GM19455 (cell line): Measurements from ENCODE around the gene KIF3B.
"Not testable (repeated sequence)": the region's sequence is repeated elsewhere in the genome, so short reads cannot be mapped to it uniquely, and the experiment has no call there.

ENCODE experiments used
- ATAC-seq: cut with Tn5 transposase; IDR thresholded peaks from one replicate; pipeline ENCODE4 v1.9.1; 2021; ENCODE audit not compliant: unreplicated experiment

The KIF3B gene

DNA sequence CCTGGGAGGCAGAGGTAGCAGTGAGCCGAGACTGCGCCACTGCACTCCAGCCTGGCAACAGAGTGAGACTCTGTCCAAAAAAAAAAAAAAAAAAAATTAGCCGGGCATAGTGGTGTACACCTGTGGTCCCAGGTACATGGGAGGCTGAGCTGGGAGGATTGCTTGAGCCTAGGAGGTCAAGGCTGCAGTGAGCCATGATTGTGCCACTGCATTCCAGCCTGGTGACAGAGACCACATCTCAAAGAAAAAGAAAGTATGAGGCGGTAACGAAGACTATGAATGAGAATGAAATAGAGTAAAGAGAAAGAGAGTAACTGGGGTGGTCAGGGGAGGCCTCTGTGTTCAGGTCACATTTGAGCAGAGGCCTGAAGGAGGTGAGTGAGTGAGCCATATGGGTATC is 31.2 kb upstream of the KIF3B start:
- ATAC-seq: not testable (repeated sequence)

DNA sequence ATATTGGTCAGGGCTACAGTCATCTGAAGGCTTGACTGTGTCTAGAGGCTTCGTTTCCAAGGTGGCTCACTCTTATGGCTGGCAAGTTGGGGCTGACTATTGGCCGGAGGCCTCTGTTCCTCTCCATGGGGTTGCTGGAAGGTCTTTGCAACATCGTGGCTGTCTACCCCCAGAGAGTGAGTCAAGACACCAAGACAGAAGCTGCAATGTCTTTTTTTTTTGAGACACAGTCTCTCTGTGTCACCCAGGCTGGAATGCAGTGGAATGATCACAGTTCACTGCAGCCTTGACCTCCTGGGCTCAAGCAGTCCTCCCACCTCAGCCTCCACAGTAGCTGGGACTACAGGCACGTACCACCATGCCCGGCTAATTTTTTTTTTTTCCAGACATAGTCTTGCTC is 29.4 kb upstream of the KIF3B start:
- ATAC-seq: no peak

DNA sequence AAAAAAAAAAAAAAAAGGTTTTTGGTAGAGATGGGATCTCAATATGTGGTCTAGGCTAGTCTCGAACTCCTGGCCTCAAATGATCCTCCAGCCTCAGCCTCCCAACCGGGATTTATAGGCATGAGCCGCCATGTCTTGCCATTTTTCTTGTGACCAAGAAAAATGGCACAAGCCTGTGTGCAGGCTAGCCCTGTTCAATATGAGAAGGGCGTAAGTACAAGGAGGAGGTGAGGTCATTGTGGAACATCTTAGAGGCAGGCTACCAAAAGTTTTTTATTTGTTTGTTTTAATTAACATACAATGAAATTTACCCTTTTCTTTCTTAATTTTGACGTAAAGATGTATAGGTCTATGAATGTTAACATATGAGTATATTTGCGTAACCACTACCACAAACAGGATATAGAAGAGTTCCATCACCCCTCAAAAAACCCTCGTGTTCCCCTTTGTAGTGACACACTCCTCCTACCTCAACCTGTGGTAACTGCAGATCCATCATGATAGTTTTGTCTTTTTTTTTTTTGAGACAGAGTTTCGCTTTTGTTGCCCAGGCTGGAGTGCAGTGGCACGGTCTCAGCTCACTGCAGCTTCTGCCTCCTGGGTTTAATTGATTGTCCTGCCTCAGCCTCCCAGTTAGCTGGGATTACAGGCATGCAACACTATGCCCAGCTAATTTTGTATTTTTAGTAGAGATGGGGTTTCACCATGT is 28.3 kb upstream of the KIF3B start:
- ATAC-seq: no peak

GRCh38 chr20:32251470-32251869 is 26.0 kb upstream of the KIF3B start:
- ATAC-seq: no peak

DNA sequence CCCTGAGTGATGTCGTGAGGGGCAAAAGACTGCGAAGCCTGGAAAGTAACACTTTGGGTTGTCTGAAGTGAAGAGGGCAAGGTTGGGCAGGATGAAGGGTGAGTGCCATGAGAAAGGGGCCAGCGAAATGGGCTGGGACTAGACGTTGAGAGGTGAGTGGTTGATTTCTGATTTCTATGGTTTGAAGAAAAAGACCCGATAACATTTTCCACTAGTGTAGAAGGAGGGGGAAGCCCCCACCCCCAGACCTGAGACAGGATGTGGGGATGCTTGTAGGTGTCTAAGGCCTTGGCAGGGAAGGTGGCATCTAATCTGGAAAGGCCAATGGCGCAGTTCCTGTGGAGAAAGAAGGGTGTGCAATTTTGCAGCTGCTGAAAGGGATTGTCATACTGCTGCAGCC is 25.3 kb upstream of the KIF3B start:
- ATAC-seq: no peak

GRCh38 chr20:32260973-32261372 is 16.5 kb upstream of the KIF3B start:
- ATAC-seq: not testable (repeated sequence)

- ATAC-seq: no peak
Measured at GRCh38 chr20:32261644-32262043, 15.8 kb upstream of the KIF3B start.

DNA sequence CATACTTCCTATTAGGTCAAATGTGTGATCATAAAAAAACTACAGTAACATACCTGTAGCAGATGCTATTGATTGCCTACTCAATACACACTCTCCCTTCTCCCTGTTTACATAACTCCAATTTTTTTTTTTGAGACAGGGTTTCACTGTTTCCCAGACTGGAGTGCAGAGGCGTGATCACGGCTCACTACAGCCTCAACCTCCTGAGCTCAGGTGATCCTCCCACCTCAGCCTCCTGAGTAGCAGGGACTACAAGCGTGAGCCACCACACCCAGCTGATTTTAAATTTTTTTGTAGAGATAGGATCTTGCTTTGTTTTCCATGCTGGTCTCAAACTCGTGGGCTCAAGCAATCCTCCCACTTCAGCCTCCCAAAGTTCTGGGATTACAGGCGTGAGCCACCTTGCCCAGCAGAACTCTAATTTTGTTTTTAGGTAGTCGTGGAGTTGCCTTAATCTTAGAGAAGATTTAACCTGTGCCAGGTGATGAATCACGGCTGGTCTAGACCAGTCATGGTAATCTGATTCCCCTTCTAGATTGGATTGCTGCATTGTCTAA is 14.0 kb upstream of the KIF3B start:
- no peak for ATAC-seq

DNA sequence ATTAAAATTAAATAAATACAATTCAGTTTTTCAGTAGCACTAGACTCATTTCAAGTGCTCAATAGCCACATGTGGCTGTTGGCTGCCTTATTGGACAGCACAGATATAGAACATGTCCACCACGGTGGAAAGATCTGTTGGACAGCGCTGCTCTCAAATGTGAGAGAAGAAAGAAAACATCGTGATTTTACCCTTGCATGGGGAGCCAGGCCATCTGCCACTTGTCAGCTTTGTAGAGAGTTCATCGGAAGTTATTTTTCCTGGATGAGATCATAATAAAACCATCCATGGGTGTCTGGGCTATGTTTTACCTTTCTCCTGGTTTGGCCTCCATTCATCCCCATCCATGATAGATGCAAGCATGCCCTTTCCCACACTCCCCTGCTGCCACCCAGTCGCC is 5.8 kb upstream of the KIF3B start:
- ATAC-seq: no peak

DNA sequence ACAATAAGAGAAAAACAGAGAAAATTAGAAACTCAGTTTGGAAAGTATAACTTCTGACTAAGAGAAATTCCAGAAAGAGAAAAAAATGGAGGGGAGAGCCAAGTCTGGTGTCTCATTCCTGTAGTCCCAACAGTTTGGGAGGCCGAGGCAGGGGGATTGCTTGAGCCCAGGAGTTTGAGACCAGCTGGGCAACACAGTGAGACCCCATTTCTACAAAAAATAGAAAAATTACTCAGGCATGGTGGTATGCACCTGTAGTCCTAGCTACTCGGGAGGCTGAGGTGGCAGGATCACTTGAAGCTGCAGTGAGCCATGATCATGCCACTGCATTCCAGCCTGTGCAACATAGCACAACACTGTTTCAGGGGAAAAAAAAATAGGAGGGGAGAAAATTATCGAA is 3.1 kb upstream of the KIF3B start:
- no peak for ATAC-seq

GRCh38 chr20:32275163-32275562 is 2.3 kb upstream of the KIF3B start:
- ATAC-seq: not testable (repeated sequence)

GRCh38 chr20:32278199-32278643 is 770 bp downstream of the KIF3B start:
- peak; percentile 50 for ATAC-seq

DNA sequence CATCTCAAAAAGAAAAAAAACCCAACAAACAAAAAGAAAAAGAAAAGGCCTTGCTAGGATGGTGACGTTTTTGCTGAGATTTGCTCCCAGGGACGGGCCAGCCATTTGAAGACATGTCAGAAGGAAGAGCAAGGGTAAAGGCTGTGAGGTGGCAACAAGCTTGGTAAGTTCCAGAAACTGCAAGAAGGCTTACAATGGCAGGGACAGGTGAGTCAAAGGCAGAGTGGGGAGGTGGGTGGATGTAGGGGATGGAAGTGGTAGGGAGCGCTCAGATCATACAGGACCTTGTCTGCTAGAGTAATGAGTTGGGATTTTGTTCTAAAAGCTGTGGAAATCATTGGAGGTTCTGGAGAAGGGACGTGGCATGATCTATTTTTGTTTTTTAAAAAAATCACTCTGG is 4.3 kb downstream of the KIF3B start:
- ATAC-seq: no peak

DNA sequence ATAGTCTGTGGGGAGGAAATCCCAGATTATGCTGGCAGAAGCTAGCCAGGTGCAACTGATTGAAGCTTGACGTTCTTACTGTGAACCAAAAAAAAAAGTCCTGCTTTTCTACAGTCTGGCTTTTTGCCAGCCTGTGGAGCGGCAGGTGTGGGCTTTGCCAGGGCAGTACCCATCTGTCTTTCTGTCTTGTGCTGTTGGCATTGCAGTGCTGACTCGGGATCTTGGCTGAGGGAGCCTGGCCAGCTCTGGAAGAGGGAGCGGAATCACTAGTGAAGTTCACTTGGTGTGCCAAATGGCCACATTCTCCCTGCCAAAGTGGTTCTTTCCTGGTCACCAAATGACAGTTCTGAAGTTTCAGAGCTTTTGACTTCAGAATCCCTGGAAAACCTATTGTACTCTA is 5.0 kb downstream of the KIF3B start:
- no peak for ATAC-seq

GRCh38 chr20:32285082-32285620 is 7.7 kb downstream of the KIF3B start:
- peak; percentile 22 for ATAC-seq

DNA sequence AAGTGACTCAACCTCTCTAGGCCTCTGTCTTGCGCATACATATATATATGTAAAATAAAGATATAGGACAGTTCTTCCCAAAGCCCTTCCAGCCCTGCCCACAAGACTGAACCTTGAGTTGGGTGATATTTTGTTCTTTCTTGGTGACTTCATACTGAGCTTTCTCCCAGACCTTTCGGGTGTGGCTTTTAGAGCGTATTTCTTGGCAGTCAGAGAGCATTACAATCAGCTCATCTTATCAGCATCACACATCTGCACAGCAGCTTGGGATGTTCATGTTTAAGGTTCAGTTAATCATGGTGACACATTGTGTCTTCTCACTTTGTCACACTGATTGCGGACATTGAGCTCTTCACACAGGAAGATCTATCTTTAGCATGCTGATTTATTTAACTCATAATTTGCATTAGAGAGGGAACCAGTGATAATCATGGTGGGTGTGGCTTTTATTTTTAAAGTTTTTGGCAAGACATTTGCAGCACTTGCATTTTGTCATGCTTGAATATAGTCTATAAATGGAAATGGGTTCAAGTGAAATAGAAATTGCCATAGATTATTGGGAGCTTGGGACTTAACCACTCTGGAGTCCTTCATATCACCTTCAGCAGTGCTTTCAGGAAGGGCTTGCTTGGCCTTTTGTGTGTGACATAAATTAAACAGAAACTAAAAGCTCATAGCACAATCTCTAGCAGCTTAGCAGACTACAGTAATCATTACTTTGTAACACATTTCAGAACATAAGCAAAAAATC is 8.3 kb downstream of the KIF3B start:
- peak; percentile 62 for ATAC-seq

GRCh38 chr20:32287231-32287638 is 9.8 kb downstream of the KIF3B start:
- no peak for ATAC-seq

GRCh38 chr20:32288225-32288849 is 10.9 kb downstream of the KIF3B start:
- ATAC-seq: no peak

- ATAC-seq: not testable (repeated sequence)
Measured at GRCh38 chr20:32289299-32289660, 11.8 kb downstream of the KIF3B start.

- no peak for ATAC-seq
Measured at GRCh38 chr20:32289661-32290431, 12.4 kb downstream of the KIF3B start.

DNA sequence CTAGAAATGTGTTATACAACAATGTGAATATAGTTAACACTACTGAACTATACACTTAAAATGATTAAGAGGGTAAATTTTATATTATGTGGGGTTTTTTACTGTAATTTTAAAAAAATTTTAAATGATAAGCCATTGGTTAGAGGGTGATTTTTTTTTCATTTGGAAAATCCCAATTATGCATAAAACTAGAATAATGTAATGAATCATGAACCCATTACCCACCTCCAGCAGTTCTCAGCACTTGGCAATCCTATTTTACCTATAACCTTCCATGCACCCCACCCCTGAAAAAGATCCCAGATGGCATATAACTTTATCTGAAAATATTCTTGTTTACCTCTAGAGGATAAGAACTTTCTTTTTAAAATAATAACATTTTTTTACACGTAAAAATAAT is 13.7 kb downstream of the KIF3B start:
- no peak for ATAC-seq
